Measurements from ENCODE around the gene RPS15.

Gene RPS15

GRCh38 chr19:1455002-1455335 lies 16.8 kb downstream of the RPS15 start:
- DNase-seq: no peak

GRCh38 chr19:1455336-1456120 lies 17.3 kb downstream of the RPS15 start:
- DNase-seq: no peak

DNA sequence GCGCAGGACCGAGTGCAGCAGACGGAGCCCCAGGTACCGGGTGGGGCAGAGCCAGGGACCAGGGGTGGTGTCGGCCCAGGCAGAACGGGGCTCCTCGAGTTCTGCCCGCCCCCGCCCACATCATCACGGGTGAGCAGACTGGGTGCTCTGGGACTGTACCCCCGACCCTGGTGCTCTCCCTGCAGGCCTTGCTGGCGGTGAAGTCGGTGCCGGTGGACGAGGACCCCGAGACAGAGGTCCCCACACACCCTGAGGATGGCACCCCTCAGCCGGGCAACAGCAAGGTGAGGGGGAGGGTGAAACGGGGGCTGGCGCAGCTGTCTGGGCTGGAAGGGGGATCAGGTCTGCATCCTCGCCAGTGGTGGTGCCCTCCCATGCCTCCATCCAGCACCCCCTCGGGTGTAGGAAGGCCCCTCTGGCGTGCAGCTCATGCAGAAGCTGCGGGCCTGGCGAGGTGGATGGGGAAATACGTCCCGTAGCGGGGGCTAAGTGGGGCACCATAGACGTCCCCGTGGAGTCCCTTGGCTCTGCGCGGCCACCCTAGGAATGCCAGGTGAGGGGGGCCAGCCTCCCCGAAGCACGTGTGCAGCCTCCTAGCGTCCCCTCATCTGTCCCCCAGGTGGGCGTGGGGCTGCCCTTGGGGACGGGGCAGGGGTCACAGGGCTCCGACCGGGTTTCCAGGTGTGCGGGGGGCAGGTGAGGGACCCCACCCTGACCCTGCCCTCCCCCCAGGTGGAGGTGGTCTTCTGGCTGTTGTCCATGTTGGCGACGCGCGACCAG lies 18.1 kb downstream of the RPS15 start:
- DNase-seq: no peak

DNA sequence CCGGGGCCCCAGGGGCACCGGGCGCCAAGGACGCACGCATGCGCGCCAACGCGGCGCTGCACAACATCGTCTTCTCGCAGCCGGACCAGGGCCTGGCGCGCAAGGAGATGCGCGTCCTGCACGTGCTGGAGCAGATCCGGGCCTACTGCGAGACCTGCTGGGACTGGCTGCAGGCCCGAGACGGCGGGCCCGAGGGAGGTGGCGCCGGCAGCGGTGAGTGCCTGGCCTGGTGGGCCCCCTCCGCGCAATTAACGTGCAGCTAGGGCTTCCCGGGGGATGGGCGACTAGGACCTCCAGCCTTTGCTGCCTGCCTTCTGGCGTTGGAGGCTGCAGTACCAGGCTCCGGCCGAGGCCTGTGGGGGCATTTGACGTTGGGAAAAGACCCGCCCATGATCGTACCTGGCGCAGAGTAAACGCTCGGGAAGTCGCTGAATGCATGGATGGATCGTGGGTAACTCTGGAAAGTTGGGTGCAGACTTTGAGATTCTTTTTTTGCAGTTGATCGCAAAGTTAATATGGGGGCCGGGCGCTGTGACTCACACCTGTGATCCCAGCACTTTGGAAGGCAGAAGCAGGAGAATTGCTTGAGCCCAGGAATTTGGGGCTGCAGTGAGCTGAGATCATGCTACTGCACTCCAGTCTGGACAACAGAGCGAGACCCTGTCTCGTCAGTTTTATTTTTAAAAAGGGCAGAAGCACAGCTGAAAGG lies 19.0 kb downstream of the RPS15 start:
- no peak for DNase-seq

DNA sequence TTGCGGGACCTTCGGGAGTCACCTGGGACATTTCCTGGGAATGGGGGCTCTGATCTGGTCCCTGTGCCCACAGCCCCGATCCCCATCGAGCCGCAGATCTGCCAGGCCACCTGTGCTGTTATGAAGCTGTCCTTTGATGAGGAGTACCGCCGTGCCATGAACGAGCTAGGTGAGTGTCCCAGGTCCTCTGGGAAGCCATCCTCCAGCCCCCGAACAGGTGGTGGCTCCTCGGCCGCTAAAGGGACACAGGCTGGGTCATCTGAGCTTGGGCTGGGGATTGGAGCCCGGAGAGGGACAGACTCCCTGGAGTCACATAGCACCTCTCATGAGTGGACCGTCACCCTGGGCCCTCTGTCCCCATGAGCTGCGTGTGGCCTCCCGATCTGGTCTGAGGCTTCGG lies 19.7 kb downstream of the RPS15 start:
- DNase-seq: no peak

DNA sequence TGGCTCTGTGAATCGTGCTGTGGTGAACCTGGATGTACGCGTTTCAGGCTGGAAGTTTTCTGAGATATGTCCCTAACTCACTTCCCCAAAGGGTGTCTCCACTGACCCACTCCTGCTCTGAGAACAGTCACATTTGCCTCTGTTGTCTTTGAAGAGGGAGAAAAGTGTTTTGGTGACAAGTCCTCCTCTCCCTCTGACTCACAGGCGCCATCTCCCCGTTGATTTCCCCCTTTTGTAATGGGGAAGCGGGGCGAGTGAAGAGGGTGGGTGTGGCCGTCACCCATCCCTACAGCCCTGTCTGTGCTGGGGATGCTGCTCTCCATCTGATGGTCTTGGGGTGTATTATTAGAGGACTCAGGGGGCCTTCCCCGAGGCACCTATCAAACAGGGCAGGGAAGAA lies 21.3 kb downstream of the RPS15 start:
- DNase-seq: no peak

DNA sequence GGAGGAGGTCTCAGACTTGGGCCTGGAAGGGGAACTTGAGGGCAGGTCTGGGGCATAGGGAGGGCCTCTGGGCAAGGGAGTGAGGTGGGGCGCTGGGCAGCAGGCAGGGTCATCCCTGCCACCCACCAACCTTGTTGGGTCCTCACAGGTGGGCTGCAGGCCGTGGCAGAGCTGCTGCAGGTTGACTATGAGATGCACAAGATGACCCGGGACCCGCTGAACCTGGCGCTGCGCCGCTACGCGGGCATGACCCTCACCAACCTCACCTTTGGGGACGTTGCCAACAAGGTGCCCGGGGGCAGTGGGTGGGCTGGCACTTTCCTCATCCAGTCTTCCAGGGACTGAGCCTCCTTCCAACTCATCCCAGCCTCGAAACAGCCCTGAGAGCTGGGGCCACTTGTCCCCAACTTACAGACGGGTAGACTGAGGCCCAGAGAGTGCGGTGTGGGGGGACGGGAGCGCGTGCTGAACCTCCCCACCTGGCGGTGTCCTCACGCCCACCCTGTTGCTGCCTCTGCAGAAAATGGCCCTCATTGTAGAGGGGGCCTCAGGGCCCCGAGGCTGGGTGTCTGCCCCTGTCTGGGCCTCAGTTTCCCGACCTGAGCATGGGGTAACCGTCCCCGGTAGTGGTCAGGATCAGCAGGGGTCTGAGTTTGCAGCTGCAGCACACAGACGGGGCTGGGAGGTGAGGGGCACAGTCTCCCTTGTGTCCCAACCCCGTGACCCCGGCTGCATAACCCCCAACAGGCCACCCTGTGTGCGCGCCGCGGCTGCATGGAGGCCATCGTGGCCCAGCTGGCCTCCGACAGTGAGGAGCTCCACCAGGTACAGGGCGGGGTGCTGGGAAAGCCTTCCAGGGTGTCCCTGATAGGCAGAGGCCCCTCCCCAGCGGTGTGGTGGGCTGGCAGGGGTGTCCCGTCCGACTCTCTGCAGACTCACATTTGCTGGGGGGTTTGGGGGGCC lies 22.1 kb downstream of the RPS15 start:
- no peak for DNase-seq

DNA sequence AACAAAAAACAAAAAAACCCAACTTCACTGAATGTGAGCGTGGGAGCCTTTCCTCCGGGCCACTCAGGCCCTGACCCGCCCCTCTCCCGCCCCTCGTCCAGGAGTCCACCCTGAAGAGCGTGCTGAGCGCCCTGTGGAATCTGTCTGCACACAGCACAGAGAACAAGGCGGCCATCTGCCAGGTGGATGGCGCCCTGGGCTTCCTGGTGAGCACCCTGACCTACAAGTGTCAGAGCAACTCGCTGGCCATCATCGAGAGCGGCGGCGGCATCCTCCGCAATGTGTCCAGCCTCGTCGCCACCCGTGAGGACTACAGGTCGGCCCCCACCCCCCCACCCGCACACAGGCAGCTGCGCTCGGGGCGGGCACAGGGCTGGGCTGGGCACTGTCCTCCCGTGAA lies 23.7 kb downstream of the RPS15 start:
- no peak for DNase-seq

DNA sequence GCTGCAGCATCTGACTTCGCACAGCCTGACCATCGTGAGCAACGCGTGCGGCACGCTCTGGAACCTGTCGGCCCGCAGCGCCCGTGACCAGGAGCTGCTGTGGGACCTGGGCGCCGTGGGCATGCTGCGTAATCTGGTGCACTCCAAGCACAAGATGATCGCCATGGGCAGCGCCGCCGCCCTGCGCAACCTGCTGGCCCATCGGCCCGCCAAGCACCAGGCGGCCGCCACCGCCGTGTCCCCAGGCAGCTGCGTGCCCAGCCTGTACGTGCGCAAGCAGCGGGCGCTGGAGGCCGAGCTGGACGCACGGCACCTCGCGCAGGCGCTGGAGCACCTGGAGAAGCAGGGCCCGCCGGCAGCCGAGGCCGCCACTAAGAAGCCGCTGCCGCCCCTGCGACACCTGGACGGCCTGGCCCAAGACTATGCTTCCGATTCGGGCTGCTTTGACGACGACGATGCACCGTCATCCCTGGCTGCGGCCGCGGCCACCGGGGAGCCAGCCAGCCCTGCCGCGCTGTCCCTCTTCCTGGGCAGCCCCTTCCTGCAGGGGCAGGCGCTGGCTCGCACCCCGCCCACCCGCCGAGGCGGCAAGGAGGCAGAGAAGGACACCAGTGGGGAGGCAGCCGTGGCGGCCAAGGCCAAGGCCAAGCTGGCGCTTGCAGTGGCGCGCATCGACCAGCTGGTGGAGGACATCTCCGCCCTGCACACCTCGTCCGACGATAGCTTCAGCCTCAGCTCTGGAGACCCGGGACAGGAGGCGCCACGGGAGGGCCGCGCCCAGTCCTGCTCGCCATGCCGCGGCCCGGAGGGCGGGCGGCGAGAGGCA lies 27.2 kb downstream of the RPS15 start:
- DNase-seq: no peak

DNA sequence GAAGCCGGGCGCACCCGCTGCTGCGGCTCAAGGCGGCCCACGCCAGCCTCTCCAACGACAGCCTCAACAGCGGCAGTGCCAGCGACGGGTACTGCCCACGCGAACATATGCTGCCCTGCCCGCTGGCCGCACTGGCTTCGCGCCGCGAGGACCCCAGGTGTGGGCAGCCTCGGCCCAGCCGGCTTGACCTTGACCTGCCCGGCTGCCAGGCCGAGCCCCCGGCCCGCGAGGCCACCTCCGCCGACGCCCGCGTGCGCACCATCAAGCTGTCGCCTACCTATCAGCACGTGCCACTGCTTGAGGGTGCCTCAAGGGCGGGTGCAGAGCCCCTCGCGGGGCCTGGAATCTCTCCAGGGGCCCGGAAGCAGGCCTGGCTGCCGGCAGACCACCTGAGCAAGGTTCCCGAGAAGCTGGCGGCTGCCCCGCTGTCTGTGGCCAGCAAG lies 27.8 kb downstream of the RPS15 start:
- DNase-seq: no peak

- DNase-seq: no peak
These were observed 28.4 kb downstream of the RPS15 start for GRCh38 chr19:1466461-1467214.

DNA sequence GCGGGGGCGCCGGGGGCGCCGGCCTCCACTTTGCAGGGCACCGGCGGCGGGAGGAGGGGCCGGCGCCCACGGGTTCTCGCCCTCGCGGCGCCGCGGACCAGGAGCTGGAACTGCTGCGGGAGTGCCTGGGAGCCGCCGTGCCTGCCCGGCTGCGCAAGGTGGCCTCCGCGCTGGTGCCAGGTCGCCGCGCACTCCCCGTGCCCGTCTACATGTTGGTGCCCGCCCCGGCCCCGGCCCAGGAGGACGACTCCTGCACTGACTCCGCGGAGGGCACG lies 29.0 kb downstream of the RPS15 start:
- DNase-seq: no peak

DNA sequence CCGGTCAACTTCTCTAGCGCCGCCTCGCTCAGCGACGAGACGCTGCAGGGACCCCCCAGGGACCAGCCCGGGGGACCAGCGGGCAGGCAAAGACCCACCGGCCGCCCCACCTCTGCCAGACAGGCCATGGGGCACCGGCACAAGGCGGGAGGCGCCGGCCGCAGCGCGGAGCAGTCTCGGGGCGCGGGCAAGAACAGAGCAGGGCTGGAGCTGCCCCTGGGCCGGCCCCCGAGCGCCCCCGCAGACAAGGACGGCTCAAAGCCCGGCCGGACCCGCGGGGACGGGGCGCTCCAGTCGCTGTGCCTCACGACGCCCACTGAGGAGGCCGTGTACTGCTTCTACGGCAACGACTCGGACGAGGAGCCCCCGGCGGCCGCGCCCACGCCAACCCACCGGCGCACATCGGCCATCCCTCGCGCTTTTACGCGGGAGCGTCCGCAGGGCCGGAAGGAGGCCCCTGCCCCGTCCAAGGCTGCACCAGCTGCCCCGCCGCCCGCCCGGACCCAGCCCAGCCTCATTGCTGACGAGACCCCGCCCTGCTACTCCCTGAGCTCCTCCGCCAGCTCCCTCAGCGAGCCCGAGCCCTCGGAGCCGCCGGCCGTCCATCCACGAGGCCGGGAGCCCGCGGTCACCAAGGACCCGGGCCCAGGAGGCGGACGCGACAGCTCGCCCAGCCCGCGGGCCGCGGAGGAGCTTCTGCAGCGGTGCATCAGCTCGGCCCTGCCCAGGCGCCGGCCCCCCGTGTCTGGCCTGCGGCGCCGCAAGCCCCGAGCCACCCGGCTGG lies 29.5 kb downstream of the RPS15 start:
- no peak for DNase-seq

GRCh38 chr19:1468274-1468820 lies 30.2 kb downstream of the RPS15 start:
- DNase-seq: no peak

- DNase-seq: no peak
These were observed 30.6 kb downstream of the RPS15 start for GRCh38 chr19:1468821-1469254.

GRCh38 chr19:1469255-1470054 lies 31.3 kb downstream of the RPS15 start:
- no peak for DNase-seq

DNA sequence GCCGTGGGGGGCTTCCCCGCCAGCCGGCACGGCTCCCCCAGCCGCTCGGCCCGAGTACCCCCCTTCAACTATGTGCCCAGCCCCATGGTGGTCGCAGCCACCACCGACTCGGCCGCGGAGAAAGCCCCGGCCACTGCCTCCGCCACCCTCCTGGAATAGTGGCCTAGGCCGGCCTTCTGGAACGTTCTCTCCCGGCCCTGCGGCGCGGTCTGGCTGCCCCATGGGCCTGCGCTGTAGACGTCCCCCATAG lies 31.8 kb downstream of the RPS15 start:
- no peak for DNase-seq

DNA sequence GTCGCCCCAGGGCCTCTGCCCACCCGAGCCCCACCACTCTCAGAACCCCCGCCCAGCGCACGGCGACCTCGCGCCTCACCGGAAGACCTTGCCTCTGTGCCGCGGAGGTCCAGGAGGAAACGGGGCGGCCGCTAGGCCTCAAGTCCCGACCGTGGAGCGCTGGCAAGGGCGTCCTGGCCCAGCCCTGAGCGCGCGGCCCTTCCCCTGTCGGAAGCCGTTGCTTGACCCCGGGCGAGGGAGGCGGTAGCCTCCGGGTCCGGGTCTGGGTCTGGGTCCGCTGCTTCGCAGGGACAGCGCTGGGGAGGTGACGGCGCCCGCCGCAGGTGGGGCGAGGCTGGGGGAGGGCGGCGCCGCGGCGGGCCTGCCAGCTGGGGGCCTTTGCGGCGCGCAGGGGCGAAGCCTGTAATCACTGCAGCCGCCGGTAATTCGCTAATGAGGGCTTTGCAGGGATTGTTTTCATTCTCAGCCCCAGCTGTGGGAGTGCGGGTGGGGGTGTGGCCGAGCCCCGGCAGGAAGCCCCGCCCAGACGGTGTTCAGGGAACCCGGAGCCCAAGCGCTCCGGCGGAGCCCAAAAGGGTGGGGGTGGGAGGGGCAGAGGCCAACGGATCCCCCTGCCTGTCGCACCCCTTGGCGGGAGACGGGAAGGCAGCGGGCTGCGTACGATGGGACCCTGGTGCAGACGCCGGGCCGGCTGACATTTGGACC lies 32.3 kb downstream of the RPS15 start:
- no peak for DNase-seq

GRCh38 chr19:1471010-1471514 lies 32.9 kb downstream of the RPS15 start:
- DNase-seq: no peak
